Ovary (tissue), 3 donors: ENCODE data around the gene TENM4.

Experiments
- CTCF ChIP-seq, 3 donors: fragments of 450-650 bp in 2 of 3; fragments of 200-600 bp in 1 of 3; IDR thresholded peaks; one replicate each; pipeline versions ENCODE4 v1.5.1 to v1.8.0; 2016 to 2022; ENCODE audit warnings: antibody characterized with exemption in 3 of 3, mild to moderate bottlenecking in 1 of 3
- POLR2A ChIP-seq: fragments of 450-650 bp; IDR thresholded peaks from one replicate; pipeline ENCODE4 v1.6.1; 2017; ENCODE audit warnings: antibody characterized with exemption, mild to moderate bottlenecking, moderate library complexity
- donor health status: DM: no; HTN: no; CAD: no.

DNA sequence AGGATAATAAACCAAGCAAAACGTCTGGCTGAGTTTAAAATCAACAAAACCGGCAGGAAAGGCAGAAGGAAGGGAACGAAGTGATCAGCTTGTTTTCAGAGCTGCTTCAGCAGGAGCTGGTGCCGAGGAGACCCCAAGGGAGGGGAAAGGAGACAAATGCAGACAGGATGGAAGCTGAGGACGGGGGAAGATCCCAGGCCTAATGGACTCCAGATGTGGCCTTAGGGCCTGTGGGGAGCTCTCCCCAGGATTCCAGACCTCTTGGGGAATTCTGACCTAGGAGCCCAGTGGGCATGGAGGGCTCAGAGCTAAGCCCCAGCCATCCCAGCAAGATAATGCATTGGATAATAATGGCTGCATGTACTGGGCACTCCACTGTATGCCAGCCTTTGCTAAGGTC is 654.7 kb downstream of the TENM4 start:
- no peak for TF ChIP-seq CTCF (IDR thresholded peaks at IDR 0.05)
- TF ChIP-seq POLR2A = no peak
